ENCODE data around the gene CCDC178. TPM values are rescaled to one million over a fixed set of nuclear protein-coding genes. Genes with fewer than 3 reads are reported as not detected.
A peak's percentile ranks its signal among the peaks of the same experiment; 100 is the strongest.
"Not testable (repeated sequence)": the region's sequence is repeated elsewhere in the genome, so short reads cannot be mapped to it uniquely, and the experiment has no call there.

CCDC178 gene
- polyA plus RNA-seq, 3 donors: 1.9 to 2.5 (median 2.4) TPM

DNA sequence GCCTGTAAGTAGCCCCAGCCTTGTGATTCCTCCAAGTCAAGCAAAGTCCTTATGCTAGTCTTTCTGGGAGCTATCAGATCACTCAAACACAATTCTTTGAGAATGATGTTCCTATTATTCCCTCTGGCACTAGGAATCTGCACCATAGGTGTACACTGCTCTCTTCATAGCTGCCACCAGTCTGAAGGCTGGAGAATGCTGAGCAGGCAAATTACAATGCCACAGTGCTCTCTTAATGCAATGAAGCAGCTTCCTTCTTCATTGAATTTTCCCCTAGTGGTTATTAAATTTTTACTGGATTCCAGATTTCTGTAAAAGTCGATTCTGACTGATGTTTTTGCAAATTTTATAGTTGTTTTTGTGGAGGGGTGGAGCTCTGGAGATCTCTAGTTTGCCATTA lies 84.8 kb downstream of the CCDC178 start:
- no peak for DNase-seq (ENCODE audit: low read depth in 3 of 3, low spot score in 2 of 3)

DNA sequence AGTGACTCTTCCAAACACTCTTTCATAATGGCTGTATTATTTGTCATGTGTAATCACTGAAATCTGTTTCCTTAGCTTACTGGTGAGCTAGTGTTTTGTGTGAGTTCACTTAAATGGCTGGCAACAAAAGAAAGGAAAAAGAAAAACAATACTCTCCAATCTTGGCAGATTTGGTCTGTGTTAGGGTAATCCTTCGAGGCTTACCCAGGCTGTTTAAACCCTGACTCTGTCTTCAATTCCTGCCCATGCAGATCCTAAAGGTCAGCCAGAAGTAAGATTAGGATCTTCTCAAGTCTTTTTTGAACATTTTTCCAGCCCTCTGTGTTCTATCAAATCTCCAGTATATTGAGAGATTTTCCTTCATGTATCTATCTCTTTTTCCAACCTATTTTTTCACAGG lies 85.3 kb downstream of the CCDC178 start:
- DNase-seq (ENCODE audit: low read depth in 3 of 3, low spot score in 2 of 3): no peak

DNA sequence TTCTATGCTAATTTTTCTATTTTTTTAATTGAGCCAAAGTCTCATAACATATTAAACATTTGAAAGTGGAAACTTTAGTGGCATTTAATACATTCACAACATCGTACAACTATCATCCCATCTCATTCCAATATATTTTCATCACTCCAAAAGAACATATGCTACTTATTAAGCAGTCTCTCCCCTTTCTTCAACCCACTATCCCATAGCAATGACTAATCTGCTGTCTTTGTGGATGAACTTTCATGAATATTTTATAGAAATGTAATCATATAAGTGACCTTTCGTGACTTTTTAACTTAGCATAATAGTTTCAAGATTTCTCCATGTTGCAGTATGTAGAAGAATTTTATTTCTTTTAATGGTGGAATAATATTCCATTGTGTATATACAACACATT lies 90.3 kb downstream of the CCDC178 start:
- no peak for DNase-seq (ENCODE audit: low read depth in 3 of 3, low spot score in 2 of 3)

DNA sequence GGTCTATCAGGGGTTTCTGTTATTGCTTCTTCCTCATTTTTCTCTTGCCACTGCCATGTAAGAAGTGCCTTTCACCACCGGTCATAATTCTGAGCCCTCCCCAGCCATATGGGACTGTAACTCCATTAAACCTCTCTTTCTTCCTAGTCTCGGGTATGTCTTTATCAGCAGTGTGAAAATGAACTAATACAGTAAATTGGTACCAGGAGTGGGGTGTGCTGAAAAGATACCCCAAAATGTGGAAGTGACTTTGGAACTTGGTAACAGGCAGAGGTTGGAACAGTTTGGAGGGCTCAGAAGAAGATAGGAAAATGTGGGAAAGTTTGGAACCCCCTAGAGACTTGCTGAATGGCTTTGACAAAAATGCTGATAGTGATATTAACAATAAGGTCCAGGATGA lies 100.8 kb downstream of the CCDC178 start:
- not testable (repeated sequence) for DNase-seq (ENCODE audit: low read depth in 3 of 3, low spot score in 2 of 3)

DNA sequence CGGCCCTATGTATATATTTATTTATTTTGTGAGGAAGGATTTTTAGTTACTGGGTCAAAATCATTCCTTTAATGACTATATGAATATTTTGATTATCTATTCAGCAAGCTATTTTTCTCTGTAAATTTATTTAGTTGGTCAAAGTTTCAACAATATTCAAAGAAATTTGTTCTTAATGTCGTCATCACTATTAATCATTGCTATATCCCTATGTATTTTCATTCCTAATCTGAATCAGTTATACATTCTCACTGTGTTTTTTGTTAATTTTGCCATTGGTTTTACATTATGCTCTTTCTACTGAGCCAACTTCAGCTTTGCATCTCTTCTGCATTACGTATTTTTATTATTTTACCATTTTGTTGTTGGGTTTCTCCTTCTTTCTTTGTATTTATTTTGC lies 105.7 kb downstream of the CCDC178 start:
- no peak for DNase-seq (ENCODE audit: low read depth in 3 of 3, low spot score in 2 of 3)

DNA sequence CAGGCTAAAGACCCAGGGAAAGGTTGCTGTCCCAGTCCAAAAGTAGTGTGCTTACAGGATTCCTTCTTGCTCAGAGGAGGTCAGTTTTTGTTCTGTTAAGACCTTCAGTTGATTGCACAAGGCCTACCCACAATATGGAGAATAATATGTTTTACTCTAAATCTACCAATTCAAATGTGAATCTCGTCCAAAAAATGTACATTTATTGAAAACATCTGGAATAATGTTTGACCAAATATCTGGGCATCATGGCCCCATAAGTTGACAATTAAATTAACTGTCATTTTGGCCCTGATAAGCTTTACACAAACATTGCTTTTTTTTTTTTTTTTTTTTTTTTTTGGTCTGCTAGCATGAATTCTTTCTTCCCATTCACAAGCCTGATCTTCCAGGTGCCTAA lies 109.8 kb downstream of the CCDC178 start:
- no peak for DNase-seq (ENCODE audit: low read depth in 3 of 3, low spot score in 2 of 3)

DNA sequence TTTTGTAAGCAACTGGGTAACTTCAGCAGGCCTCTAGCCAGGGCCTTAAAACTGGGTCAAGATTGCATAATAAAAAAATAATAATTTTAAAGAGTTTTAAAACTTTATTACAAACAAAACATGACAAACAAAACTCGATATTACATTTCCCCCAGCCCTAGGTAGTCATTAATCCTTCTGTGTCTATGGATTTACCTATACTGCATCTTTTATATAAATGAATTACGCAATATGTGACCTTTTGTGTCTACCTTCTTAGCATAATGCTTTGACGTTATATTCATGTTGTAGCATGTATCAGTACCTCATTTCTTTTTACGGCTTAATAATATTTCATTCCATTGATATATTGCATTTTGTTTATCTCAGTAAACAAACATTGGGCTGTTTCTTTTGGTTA lies 113.5 kb downstream of the CCDC178 start:
- DNase-seq (ENCODE audit: low read depth in 3 of 3, low spot score in 2 of 3): no peak

DNA sequence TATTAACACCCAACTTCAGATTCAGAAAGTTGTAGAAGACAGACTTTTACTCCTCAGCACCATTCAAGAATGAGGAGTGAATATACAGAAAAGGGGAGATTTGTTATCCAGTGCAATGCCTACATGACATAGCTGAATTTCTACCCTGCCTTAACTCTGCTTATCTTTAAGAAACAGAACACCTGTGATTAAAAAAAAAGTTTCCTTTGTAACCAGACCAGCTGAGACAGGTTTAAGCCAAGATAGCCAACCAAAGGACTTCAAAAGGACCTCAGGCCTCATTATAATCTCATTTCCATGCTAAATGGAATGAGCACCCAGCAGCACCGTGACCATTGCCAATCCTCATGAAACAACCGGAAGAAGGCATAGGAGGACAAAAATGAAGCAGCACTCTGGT lies 122.9 kb downstream of the CCDC178 start:
- no peak for DNase-seq (ENCODE audit: low read depth in 3 of 3, low spot score in 2 of 3)

DNA sequence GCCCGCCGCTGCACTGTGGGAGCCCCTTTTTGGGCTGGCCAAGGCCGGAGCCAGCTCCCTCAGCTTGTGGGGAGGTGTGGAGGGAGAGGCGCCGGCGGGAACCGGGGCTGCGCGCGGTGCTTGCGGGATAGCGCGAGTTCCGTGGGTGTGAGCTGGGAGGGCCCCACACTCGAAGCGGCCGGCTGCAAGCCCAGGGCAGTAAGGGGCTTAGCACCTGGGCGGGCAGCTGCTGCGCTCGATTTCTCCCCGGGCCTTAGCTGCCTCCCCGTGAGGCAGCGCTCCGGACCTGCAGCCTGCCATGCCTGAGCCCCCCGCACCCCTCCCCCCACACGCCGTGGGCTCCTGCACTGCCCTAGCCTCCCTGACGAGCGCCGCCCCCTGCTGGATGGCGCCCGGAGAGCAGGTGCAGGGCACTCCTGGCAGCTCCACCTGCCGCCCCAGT lies 124.4 kb downstream of the CCDC178 start:
- no peak for DNase-seq (ENCODE audit: low read depth in 3 of 3, low spot score in 2 of 3)

DNA sequence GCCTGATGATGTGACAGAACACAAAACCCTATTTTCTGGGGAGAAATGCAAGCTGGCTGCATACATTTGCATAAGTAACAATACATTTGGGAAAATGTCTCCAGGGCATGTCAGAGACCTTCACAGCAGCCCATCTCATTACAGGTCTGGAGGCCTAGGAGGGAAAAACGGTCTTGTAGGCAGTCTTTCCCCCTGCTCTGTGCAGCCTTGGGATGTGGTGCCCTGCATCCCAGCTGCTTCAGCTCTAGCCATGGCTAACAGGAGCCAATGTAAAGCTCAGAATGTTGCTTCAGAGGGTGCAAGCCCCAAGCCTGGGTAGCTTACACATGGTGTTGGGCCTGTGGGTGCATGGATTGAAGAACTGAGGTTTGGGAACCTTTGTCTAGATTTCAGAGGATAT lies 133.0 kb downstream of the CCDC178 start:
- no peak for DNase-seq (ENCODE audit: low read depth in 3 of 3, low spot score in 2 of 3)

DNA sequence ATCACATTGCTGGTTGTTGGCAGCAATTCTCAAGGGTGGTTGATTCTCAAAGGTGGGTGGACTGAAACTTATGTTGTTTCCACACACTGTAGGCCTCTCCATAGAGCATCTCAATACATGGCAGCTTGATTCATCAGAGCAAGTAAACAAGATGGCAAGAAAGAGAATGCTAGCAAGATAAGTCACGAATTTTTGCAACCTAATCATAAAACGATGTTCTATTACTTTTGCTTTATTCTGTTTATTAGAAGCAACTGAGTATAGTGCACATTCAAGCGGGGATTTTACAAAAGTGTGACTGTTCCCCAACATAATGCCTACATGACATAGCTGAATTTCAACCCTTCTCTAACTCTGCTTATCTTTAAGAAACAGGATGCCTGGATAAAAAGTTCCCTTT lies 136.2 kb downstream of the CCDC178 start:
- no peak for DNase-seq (ENCODE audit: low read depth in 3 of 3, low spot score in 2 of 3)

DNA sequence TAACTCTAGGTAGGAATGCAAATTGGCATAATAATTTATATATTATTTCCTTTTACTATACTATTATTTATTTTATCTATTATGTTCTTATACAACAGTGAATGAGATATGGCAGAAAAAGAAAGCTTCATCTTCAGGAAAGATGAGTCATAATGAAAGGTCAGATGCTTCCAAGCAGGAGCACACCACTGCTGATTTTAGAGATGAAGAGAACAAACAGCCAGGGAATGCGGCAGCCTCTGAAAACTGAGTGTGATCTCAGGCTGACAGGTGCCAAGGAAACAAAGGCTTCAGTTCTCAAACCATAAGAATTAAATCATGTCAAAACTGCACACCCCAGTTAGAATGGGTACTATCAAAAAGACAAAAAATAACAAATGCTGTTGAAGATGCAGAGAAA lies 149.0 kb downstream of the CCDC178 start:
- no peak for DNase-seq (ENCODE audit: low read depth in 3 of 3, low spot score in 2 of 3)

DNA sequence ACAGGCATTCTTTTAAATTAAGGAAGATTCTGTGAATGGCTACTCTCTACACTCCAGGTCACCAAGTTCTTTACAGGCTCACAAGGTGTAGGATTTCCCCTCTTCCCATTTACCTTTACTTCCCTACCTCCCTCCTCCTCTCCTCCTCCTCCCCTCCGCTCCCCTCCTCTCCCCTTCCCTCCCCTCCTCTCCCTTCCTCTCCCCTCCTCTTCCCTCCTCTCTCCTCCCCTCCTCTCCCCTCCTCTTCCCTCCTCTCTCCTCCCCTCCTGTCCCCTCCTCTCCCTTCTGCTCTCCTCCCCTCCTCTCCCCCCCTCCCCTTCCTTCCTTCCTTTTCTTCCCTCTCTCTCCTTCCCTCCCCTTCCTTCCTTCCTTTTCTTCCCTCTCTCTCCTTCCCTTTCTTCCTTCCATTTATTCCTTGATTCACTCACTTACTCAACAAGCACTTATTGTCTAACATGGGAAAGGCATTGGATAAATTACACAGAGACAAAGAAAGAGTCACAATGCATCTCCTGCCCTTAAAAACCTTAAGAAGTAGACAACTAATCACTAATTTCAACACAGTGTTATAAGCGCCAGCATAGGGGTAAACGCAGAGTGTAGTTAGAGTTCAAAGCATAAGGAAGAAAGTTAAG lies 152.3 kb downstream of the CCDC178 start:
- DNase-seq (ENCODE audit: low read depth in 3 of 3, low spot score in 2 of 3): no peak

DNA sequence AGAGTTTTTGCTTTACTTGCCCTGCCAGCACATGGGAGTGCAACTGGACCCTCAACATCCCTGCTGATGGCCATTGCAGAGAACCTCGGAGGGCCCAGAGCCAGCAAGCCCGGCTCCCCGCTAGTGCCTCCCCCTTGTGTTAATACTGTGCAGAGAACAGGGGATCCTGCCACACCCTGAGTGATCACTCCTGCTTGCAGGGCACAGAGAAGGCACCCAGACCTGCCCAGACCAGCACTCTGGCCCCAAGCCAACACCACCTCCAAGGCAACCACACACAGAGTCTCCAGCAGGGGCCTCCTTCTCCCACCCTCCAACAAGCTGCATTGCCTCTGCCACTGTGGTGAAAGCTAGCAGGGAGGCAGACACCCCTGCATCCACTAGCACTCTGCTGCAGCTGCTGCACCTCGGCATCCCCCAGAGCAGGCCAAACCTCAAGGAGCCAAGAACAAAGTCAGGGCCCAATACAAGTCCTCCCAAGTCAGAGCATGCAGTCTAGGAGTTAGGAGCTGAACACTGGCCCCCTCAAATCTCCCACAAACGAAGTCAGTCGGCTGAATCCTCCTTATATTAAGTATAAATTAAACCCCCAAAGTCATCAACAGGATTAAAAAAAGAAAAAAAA lies 157.7 kb downstream of the CCDC178 start:
- DNase-seq (ENCODE audit: low read depth in 3 of 3, low spot score in 2 of 3): no peak

DNA sequence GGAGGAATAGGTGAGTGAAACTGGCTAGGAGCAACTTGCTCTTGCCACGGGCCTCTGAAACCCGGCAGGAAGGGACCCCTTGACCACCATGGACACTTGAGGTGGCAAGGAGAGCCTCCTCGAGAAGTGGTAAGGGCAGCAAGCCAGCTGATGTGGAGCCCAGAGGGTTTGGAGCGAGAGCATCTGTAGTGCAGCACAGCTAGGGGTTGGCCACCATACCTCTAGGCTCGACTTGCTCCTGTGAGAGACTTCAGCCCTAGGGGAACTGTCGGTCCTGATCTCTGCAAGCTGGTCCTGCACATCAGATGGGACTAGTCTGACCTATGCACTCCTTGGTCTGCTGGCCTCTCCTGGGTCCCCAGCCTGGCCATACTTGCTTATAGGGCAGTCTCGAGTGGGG lies 158.4 kb downstream of the CCDC178 start:
- no peak for DNase-seq (ENCODE audit: low read depth in 3 of 3, low spot score in 2 of 3)

DNA sequence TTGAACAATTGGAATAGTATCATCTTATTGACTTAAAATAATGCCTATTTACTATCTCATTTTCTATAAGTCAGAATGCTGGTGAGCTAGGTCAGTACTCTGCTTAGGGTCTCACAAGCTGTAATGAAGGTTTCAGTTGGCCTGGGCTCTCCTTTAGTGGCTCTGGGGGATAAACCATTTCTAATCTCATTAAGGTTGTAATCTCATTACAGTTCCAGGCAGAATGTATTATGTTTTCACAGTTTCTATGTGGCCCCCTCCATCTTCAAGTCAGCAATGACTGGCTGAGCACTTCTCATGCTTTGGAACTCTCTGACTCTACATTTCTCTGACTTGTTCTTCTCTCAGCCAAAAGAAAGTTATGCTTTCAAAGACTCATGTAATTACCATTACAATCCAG lies 163.1 kb downstream of the CCDC178 start:
- DNase-seq (ENCODE audit: low read depth in 3 of 3, low spot score in 2 of 3): no peak

DNA sequence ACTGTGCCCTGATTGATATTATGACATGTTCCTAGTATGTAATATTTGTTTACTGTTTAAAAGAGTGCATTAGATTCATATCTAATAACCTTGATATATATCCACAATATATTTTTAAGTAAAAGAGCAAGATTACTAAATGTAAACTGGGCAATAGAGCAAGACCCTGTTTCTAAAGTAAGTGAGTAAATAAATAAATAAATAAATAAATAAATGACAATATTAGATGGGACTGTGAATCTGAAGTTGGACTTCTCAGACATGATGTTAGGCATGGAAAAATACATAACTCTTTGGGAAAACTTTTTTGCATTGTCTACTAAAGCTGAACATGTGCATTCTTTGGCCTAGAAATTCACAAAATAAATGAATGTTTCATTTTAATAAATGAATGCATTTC lies 164.7 kb downstream of the CCDC178 start:
- DNase-seq (ENCODE audit: low read depth in 3 of 3, low spot score in 2 of 3): no peak

DNA sequence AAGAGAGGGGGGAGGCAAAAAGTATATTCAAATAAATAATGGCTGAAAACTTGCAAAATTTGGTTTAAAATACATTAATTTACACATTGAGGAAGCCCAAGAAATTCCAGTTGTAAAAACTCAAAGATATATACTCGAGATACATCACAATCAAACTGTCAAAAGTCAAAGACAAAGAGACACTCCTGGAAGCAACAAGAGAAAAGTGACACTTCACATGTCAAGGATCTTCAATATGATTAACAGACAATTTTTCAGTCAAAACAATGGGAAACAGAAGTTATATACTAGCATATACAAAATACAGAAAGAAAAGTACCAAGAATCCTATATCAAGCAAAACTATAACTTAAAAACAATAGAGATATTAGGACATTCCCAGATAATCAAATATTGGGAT lies 170.2 kb downstream of the CCDC178 start:
- DNase-seq (ENCODE audit: low read depth in 3 of 3, low spot score in 2 of 3): no peak

DNA sequence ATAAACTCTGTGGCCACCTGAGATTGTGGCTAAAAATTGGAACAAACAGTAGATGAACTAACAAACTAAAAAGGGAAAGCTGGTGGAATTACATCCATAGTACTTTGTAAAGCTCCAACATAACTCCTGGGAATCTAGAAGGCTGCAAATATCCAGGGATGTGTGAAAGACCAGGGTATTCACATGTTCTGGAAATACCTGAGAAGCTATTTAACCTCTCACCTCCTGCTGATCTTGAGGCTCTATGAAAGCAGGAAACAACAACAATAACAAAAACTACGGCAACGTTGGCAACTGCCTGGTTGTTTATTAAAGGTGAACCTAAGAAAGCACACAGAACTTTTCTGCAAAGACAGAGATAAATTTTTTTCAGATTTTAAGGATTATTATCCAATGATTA lies 171.3 kb downstream of the CCDC178 start:
- no peak for DNase-seq (ENCODE audit: low read depth in 3 of 3, low spot score in 2 of 3)

DNA sequence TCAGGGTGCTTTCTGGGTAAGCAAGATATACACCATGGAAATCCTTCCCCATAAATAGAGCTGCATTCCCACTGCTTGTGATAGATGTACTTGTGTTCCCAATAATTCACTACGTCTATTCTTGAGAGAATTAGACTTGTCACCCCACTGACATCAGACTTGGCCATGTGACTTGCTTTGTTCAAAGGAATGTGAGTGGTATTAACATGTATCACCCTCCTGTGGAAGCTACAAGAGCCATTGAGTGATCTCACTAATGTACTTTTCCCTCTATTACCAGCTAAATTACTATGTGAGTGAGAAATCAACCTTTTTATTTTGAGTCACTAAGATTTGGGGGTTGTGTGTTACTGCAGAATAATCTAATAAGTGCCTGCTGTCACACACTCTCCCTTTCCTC lies 176.0 kb downstream of the CCDC178 start:
- no peak for DNase-seq (ENCODE audit: low read depth in 3 of 3, low spot score in 2 of 3)

DNA sequence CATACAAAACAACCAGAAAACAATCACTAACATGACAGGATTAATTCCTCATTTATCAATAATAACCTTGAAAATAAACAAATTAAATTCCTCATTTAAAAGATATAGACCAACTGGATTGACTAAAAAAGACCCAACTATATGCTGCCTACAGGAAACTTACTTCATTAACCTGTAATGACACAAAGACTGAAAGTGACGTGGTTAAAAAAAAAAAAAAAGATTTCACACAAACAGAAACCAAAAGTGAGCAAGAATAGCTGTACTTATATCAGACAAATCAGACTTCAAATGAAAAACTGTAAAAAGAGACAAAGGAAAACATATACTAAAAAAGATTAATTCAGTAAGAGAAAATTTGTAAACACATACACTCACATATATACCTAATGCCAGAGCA lies 201.2 kb downstream of the CCDC178 start:
- no peak for DNase-seq (ENCODE audit: low read depth in 3 of 3, low spot score in 2 of 3)

DNA sequence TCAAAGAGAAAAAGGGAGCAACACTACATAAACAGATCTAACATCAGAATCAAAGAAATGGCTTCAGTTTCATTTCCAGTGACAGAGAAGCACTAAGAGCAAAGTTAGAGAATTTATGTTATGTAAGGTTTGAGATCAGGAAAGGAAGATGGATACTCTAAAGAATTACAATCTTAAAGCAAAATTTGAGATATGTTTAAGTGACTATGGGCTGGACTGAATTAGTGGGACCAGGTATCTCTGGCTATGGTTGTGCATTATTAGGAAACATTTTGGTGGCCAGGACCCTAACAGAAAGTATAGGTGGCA lies 208.2 kb downstream of the CCDC178 start:
- peak in 1 of 3 donors; percentile 10 for DNase-seq (ENCODE audit: low read depth in 3 of 3, low spot score in 2 of 3)

Measured in right renal cortex interstitium (tissue), 3 donors.